HepG2 (cell line): Measurements from ENCODE around the gene CAND1. TPM values are rescaled to one million over a fixed set of nuclear protein-coding genes. Genes with fewer than 3 reads are reported as not detected.

ENCODE experiments used
- ATAC-seq: fragments of 200-7000 bp; cut with Tn5 transposase; 3 replicates; pipeline ENCODE4 v1.9.1; 2020; ENCODE audit warnings: mild to moderate bottlenecking, moderate library complexity
- BruUV-seq: library from RNA; stranded (reverse); fragments of 400-500 nt; replicated peaks from 2 replicates; lab custom pipeline; 2021; lab: Mats Ljungman, UMichigan
- CTCF ChIA-PET: fragments of 300-600 bp; formaldehyde crosslinking; extraction: SDS; loops from one replicate; lab custom pipeline; 2021; ENCODE audit warnings: low total read pairs, inconsistent platforms, low intra/inter-chr PET ratio; lab: Yijun Ruan, JAX
- POLR2A ChIA-PET: fragments of 350-600 bp; sonication (Branson Sonifier 250); formaldehyde crosslinking; loops from one replicate; lab custom pipeline; 2020; ENCODE audit warnings: antibody characterized with exemption, inconsistent platforms; lab: Yijun Ruan, JAX
- DNase-seq: peaks from one replicate; pipeline ENCODE4 v3.0.0-alpha.2; 2015; ENCODE audit warnings: low spot score
- FAIRE-seq: peaks from 3 replicates; lab custom pipeline; 2011; peaks lifted over from hg19 to GRCh38; lab: Jason Lieb, UNC
- H2AFZ ChIP-seq: one replicate; pipeline ENCODE4 v1.6.1; 2011; ENCODE audit warnings: low read length, inconsistent platforms
- H3K27ac ChIP-seq: fragments of 300-600 bp; 3 replicates; pipeline ENCODE4 v1.8.0; 2011; ENCODE audit warnings: mixed run types, mild to moderate bottlenecking, mixed read lengths, low read length, inconsistent platforms; ENCODE audit not compliant: insufficient read depth; ENCODE audit errors: extremely low read length
- H3K27me3 ChIP-seq, 2 experiments: fragments of 200-600 bp in 1 of 2; 2 replicates in 1 of 2; 3 replicates in 1 of 2; pipeline versions ENCODE4 v1.6.0 to v1.8.0; 2011; ENCODE audit warnings: low read length in 2 of 2, mild to moderate bottlenecking in 2 of 2, moderate library complexity in 2 of 2, inconsistent platforms in 1 of 2; ENCODE audit not compliant: insufficient read depth in 2 of 2, control insufficient read depth in 1 of 2
- H3K36me3 ChIP-seq, 2 experiments: fragments of 200-600 bp in 1 of 2; replicated peaks in 1 of 2; 2 replicates in 1 of 2; 3 replicates in 1 of 2; pipeline versions ENCODE4 v1.5.1 to v1.8.0; 2011; ENCODE audit warnings: low read length in 2 of 2, inconsistent platforms in 1 of 2; ENCODE audit not compliant: insufficient read depth in 2 of 2, control insufficient read depth in 1 of 2
- H3K4me1 ChIP-seq: 2 replicates; pipeline ENCODE4 v1.5.1; 2012; ENCODE audit warnings: low read length, inconsistent platforms; ENCODE audit not compliant: insufficient read depth
- H3K4me2 ChIP-seq: 2 replicates; pipeline ENCODE4 v1.6.0; 2011; ENCODE audit warnings: low read depth, low read length, inconsistent platforms
- H3K4me3 ChIP-seq, 3 experiments: fragments of 200-600 bp in 1 of 3; sonication (generic), shearing (Covaris generic) in 1 of 3; replicated peaks in 1 of 3; 2 replicates each; pipeline ENCODE4 v1.5.1; 2011 to 2016; ENCODE audit warnings: low read length in 3 of 3, inconsistent platforms in 2 of 3, low read depth in 2 of 3, mild to moderate bottlenecking in 2 of 3, control low read depth in 1 of 3, mixed read lengths in 1 of 3; ENCODE audit not compliant: insufficient read depth in 1 of 3
- H3K79me2 ChIP-seq: one replicate; pipeline ENCODE4 v1.6.1; 2011; ENCODE audit warnings: low read length, inconsistent platforms; ENCODE audit not compliant: insufficient read depth
- H3K9ac ChIP-seq: 2 replicates; pipeline ENCODE4 v1.6.0; 2011; ENCODE audit warnings: mild to moderate bottlenecking, low read depth, low read length, inconsistent platforms; ENCODE audit not compliant: insufficient read depth
- H3K9me3 ChIP-seq: 2 replicates; pipeline ENCODE4 v1.5.1; 2012; ENCODE audit warnings: mild to moderate bottlenecking, low read length
- H4K20me1 ChIP-seq: 2 replicates; pipeline ENCODE4 v1.6.0; 2011; ENCODE audit warnings: inconsistent platforms, mild to moderate bottlenecking, low read length, moderate library complexity; ENCODE audit not compliant: insufficient read depth
- AGO2 ChIP-seq: fragments of 200-400 bp; formaldehyde crosslinking; optimal IDR thresholded peaks from 2 replicates; pipeline ENCODE3; 2017; ENCODE audit warnings: mild to moderate bottlenecking, low read depth, low read length, moderate library complexity
- BRD4 ChIP-seq: sonication (generic); formaldehyde crosslinking; IDR thresholded peaks from 2 replicates; pipeline ENCODE4 v1.4.0; 2020; ENCODE audit warnings: missing genetic modification reagents
- CC2D1A ChIP-seq: sonication (generic); formaldehyde crosslinking; IDR thresholded peaks from 2 replicates; pipeline ENCODE4 v1.8.1; 2023; ENCODE audit warnings: mild to moderate bottlenecking, missing genetic modification reagents
- MXI1 ChIP-seq: IDR thresholded peaks from 3 replicates; pipeline ENCODE4 v1.6.1; 2012; ENCODE audit warnings: low read depth, low read length, inconsistent platforms, borderline replicate concordance
- SATB2 ChIP-seq: sonication (generic); formaldehyde crosslinking; IDR thresholded peaks from 2 replicates; pipeline ENCODE4 v1.5.0; 2020; ENCODE audit warnings: missing genetic modification reagents
- ZNF24 ChIP-seq: fragments of 450-650 bp; IDR thresholded peaks from 2 replicates; pipeline ENCODE4 v1.6.1; 2017; ENCODE audit warnings: antibody characterized with exemption, mild to moderate bottlenecking
- ZNF317 ChIP-seq: sonication (generic); formaldehyde crosslinking; IDR thresholded peaks from 2 replicates; pipeline ENCODE4 v1.5.0; 2020; ENCODE audit warnings: mild to moderate bottlenecking, missing genetic modification reagents
- ZNF574 ChIP-seq: sonication (generic); formaldehyde crosslinking; IDR thresholded peaks from 2 replicates; pipeline ENCODE4 v1.4.0; 2020; ENCODE audit warnings: missing genetic modification reagents
- ZNF598 ChIP-seq: sonication (generic); formaldehyde crosslinking; IDR thresholded peaks from 2 replicates; pipeline ENCODE4 v1.5.1; 2020; ENCODE audit warnings: mild to moderate bottlenecking, missing genetic modification reagents, borderline replicate concordance
- ZNF850 ChIP-seq: sonication (generic); formaldehyde crosslinking; conservative IDR thresholded peaks from 2 replicates; pipeline ENCODE4 v1.9.0; 2021; ENCODE audit warnings: mild to moderate bottlenecking, missing genetic modification reagents
- WGBS: methylation state at CpG from one replicate; pipeline ENCODE4 v1.1.6; 2017; ENCODE audit warnings: low lambda C conversion rate; 5-methylcytosine and 5-hydroxymethylcytosine counted together
- in situ Hi-C: cut with HindIII; loops from 2 replicates; pipeline ENCODE4 v1.10.0; 2017; ENCODE audit warnings: low pct_unique_long_range_greater_than_20kb; ENCODE audit not compliant: extremely low pct_ligation_motif_present
- intact Hi-C: fragments of 100-400 bp; cut with micrococcal nuclease; formaldehyde crosslinking; loops from one replicate; pipeline ENCODE4 v1.10.0; 2022; ENCODE audit not compliant: unreplicated experiment
- polyA plus RNA-seq, 8 experiments: library from polyadenylated mRNA; depleted of rRNA in 3 of 8; stranded (reverse) in 7 of 8; unstranded in 1 of 8; fragments of >200 nt; fragmentation: Illumina TruSeq in 4 of 8; extraction: Trizol in 4 of 8; gene quantifications; 2 replicates each; pipeline versions ENCODE4 v1.2.1 to v1.2.3, GENCODE V29; 2011 to 2016; ENCODE audit warnings: low read depth in 4 of 8, missing spikeins in 1 of 8, mixed read lengths in 1 of 8; ENCODE audit not compliant: insufficient read depth in 1 of 8
- total RNA-seq, 5 experiments: library from RNA; depleted of rRNA; stranded (reverse); fragments of >200 nt; fragmentation: Illumina TruSeq; extraction: Trizol; gene quantifications; 2 replicates each; pipeline ENCODE4 v1.2.3, GENCODE V29; 2016; ENCODE audit warnings: low read depth in 1 of 5
- TF ChIP-seq, protein P1 (sequence below): sonication (generic); formaldehyde crosslinking; IDR thresholded peaks from 2 replicates; pipeline ENCODE4 v1.4.0; 2020; ENCODE audit warnings: mild to moderate bottlenecking, missing genetic modification reagents

Gene CAND1
- total and polyA plus RNA-seq, 2 of the 13 experiments (the other 11 are each of a cell fraction or from before 2014, with no cell fraction given): 56.2 to 138 TPM

GRCh38 chr12:67355428-67356379, 86.5 kb downstream of the CAND1 start (continued):
- TF ChIP-seq ZNF574 (CRISPR knock-in tag) (no peak), AGO2 (no peak), ZNF850 (CRISPR knock-in tag) (no peak)
- TF ChIP-seq, all 625 proteins: peak for 5

- ATAC-seq (no peak), DNase-seq (no peak), FAIRE-seq (no peak)
- Histone ChIP-seq H3K9ac (no peak overlapping the region), H3K27ac (no peak overlapping the region), H3K4me3 (no peak overlapping the region), H3K79me2 (no peaks in the 10 kb centered on the region), H2AFZ (no peak overlapping the region), H4K20me1 (no peaks in the 10 kb centered on the region), H3K36me3 (no peaks in the 10 kb centered on the region), H3K27me3 (no peaks in the 10 kb centered on the region), H3K4me2 (no peak overlapping the region), H3K9me3 (no peaks in the 10 kb centered on the region), H3K4me1 (no peaks in the 10 kb centered on the region)
- intact Hi-C loops (loop anchor here (1.0 kb wide), 2 partner anchors 86 to 587 kb away; no protein-coding TSS in a partner anchor), in situ Hi-C loops (loop anchor here (5.0 kb wide), 2 partner anchors 86 to 586 kb away; no protein-coding TSS in a partner anchor)
- ChIA-PET CTCF (interaction anchor here (2.0 to 3.2 kb wide), 2 partner anchors 85 to 586 kb away, joined by 11 to 19 read pairs; no protein-coding TSS in a partner anchor), POLR2A (no interaction called here)
- BruUV-seq: no TSS peak
- 40% methylated on average over 1 of the region's 1 CpG for WGBS
- TF ChIP-seq ZNF317 (CRISPR knock-in tag) (no peak), SATB2 (CRISPR knock-in tag) (no peak), ZNF598 (CRISPR knock-in tag) (no peak), BRD4 (CRISPR knock-in tag) (no peak), MXI1 (no peak), CC2D1A (no peak), ZNF24 (no peak)
- TF ChIP-seq, protein P1, sequence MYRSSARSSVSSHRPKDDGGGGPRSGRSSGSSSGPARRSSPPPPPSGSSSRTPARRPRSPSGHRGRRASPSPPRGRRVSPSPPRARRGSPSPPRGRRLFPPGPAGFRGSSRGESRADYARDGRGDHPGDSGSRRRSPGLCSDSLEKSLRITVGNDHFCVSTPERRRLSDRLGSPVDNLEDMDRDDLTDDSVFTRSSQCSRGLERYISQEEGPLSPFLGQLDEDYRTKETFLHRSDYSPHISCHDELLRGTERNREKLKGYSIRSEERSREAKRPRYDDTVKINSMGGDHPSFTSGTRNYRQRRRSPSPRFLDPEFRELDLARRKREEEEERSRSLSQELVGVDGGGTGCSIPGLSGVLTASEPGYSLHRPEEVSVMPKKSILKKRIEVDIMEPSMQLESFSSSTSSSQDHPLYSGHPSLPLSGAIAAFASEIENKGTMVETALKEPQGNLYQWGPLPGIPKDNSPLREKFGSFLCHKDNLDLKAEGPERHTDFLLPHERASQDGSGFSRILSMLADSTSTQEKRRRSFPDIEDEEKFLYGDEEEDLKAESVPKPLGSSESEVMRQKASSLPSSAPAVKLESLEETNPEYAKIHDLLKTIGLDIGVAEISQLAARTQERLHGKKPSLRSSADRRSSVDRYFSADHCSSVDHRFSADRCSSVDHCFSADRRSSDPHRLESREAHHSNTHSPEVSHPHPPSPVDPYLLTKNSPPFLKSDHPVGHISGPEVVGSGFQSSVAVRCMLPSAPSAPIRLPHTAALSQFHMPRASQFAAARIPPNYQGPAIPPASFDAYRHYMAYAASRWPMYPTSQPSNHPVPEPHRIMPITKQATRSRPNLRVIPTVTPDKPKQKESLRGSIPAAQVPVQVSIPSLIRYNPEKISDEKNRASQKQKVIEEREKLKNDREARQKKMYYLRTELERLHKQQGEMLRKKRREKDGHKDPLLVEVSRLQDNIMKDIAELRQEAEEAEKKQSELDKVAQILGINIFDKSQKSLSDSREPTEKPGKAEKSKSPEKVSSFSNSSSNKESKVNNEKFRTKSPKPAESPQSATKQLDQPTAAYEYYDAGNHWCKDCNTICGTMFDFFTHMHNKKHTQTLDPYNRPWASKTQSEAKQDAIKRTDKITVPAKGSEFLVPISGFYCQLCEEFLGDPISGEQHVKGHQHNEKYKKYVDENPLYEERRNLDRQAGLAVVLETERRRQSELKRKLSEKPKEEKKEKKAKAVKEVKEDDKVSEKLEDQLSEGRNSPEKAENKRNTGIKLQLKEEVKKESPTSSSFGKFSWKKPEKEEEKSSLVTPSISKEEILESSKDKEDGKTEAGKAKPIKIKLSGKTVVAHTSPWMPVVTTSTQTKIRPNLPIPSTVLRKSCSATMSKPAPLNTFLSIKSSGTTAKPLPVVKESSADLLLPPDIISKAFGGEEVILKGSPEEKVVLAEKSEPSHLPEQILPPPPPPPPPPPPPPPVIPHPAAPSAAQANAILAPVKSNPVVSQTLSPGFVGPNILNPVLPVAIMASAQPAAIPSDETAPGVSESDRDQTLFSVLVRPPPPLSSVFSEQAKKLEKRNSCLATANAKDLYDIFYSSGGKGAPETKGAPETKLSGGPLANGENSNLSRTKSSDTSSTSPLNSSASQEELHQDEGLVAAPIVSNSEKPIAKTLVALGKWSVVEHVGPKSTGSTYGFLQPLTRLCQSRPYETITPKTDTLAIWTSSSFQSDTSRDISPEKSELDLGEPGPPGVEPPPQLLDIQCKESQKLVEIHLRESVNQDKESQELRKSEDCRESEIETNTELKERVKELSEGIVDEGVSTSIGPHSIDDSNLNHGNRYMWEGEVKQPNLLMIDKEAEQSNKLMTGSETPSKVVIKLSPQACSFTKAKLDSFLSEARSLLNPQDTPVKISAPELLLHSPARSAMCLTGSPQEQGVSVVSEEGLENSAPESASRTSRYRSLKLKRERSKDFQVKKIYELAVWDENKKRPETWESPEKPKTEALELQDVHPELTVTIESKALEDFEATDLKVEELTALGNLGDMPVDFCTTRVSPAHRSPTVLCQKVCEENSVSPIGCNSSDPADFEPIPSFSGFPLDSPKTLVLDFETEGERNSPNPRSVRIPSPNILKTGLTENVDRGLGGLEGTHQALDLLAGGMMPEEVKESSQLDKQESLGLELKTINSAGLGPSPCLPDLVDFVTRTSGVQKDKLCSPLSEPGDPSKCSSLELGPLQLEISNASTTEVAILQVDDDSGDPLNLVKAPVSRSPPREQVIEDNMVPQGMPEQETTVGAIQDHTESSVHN: no peak
Observed at GRCh38 chr12:67356380-67356774, 87.2 kb downstream of the CAND1 start.
